GM15510 (cell line): ENCODE results near the gene HK1.

ENCODE experiments used
- POLR2A ChIP-seq: IDR thresholded peaks from 3 replicates; pipeline ENCODE4 v1.6.1; 2011; ENCODE audit warnings: borderline replicate concordance; ENCODE audit not compliant: insufficient read length; ENCODE audit errors: extremely low read depth

Gene HK1

DNA sequence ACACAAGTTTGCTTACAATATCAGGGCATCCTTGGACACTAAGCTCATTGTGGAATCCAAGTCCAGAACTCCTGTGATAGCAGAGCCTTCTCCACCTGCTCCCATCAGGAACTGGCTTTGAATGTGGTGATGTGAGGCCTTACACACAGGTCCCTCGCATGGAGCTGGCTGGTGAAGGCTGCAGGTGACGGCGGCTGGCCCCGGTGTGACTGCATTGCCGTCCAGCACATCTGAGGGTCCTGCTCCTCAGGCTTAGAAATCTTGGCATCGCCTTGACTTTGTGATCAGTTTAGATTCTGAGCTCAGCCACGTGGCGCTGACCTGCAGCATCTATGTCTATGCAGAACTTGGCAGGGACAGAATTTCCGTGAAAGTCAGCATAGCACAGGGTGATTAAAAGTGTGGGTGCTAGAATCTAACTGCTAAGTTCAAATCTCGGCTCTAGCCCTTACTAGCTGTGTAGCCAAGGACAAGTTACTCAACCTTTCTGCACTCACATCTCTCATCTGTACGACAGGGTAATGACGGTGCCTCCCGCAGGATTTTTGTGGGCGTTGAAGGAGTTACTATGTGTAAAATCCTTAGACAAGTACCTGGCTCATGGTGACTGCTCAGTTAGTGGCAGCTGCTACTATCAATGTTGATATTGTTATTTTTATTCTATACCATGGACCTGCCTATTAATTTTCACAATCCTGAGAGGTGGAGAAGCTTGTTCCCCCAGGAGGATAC, 31.5 kb upstream of the HK1 start:
- TF ChIP-seq POLR2A: no peak

DNA sequence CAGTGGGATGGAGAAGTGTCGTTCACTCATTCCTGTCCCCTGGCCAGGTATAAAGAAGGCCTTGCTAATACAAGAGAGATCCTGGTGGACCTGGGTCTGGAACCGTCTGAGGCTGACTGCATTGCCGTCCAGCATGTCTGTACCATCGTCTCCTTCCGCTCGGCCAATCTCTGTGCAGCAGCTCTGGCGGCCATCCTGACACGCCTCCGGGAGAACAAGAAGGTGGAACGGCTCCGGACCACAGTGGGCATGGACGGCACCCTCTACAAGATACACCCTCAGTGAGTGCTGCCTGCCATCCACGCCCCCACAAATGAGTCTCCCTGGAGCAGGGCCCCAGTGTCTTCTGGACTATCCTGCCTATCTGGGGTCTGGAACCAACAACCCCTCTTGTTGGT, 31.0 kb upstream of the HK1 start:
- TF ChIP-seq POLR2A: no peak

DNA sequence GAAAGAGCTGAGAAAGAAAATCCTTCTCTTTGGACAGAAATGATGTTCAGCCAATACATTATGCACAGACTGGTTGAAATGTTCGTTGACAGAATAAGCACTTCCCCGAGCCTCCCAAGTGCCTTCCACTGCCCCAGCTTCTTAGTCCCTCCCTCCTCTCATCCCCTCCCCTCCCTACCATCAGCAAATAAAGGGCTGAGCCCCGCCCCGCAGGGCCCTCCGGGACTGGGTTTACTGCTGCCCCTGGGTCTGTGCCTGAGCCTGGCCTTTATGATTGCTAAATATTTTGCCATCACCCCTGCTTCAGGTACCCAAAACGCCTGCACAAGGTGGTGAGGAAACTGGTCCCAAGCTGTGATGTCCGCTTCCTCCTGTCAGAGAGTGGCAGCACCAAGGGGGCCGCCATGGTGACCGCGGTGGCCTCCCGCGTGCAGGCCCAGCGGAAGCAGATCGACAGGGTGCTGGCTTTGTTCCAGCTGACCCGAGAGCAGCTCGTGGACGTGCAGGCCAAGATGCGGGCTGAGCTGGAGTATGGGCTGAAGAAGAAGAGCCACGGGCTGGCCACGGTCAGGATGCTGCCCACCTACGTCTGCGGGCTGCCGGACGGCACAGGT, 30.1 kb upstream of the HK1 start:
- no peak for TF ChIP-seq POLR2A

DNA sequence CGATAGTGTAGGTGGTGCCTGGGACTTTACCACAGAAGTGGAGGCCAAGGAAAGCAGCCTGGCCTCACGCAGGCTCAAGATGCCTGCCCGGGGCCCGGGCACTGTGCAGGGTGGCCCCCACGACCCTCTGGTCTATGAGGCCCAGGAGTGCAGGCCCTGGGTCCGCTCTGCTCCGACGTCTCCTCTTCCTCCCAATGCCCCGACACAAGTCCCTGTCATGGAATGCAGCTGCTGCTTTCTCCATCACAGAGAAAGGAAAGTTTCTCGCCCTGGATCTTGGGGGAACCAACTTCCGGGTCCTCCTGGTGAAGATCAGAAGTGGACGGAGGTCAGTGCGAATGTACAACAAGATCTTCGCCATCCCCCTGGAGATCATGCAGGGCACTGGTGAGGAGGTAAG, 28.3 kb upstream of the HK1 start:
- TF ChIP-seq POLR2A: no peak

DNA sequence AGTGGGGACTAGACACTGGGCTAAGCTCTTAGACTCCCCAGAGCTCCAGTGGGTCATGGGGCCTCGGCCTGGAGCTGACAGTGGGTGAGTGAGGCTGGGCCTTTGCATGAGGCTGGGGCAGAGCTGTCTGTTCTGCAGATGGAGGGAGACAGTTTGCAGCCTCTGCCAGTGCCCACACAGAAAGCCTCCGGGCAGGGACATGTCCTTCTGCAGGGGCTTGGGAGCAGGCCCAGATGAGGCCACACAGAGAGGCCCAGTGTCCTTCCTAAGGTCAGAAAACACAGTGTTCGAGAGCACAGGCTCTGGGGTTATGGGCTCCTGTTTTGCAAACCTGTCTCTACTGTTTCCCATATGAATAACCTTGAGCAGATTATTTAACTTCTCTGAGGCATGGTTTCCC, 25.1 kb upstream of the HK1 start:
- TF ChIP-seq POLR2A: no peak

DNA sequence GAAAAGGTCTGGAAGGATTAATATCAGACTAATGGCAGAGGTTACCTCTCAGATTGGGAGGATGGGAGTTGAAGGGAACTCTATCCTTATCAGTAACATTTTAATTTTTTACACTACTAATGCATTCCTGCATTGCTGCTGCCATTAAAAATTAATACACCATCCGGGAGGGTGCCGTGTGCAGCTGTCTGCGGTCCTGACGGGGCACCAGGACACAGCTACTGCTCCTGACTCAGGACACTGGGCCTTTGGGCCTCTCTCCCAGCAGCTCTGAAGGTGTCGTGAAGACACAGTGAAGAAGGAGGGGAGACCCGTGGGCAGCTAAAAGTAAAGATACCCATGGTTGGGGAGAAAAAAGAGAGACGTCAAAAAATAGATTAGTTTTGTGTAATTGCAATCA, 23.4 kb upstream of the HK1 start:
- no peak for TF ChIP-seq POLR2A

DNA sequence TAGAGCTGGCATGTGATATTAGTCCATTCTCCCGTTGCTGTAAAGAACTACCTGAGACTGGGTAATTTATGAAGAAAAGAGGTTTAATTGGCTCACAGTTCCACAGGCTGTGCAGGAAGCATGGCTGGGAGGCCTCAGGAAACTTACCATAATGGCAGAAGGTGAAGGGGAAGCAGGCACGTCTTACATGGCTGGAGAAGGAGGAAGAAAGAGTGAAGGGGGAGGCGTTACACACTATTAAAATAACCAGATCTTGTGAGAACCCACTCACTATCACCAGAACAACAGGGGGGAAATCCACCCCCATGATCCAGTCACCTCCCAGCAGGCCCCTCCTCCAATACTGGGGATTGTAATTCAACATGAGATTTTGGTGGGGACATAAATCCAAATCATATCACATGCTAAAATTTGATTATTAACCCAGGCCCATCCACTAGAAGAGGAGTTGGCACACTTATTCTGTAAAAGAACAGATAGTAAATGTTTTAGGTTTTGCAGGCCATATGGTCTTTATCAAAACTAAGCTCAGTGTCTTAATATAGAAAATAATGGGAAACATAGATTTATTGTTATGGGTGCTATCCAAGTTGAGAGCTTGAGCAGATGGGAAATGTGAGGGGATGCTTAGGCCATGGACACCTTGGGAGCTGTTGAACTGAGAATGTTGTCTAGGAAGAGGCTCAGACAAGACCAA, 18.6 kb upstream of the HK1 start:
- TF ChIP-seq POLR2A: no peak

DNA sequence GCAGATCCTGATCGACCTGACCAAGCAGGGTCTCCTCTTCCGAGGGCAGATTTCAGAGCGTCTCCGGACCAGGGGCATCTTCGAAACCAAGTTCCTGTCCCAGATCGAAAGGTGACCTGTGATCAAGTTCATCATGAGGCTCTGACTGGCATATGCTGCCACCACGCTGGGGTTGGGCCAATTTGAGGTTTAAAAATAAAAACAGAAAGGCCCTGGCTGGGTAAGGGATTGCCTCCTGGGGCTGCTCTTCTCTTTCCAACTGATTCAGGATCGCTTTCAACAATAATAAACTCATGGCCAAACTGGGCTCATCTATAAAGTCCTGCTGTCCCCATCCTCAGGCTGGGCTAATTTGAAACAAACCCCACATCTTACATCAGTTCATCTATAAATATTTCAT, 17.1 kb upstream of the HK1 start:
- TF ChIP-seq POLR2A: no peak

DNA sequence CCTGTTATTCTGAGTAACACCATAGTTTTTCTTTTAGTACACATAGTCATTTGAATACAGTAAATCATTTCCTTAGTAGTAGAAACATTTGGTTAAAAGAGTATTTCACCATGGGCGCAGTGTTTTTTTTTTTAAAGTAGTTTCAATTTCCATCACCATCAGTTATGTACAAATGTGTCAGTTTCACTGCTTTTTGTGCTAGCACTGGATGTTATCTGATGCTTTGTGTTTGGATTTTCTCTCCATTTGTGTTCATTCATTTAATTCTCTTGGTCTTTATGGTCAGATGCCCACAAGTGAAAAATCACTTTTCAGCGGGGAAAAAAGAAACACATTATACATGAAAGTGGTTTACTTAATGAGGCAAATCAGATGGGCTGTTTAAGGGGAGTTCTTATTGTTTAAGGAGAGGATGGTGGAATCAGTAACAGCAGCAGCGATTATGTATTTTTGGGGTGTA, 16.0 kb upstream of the HK1 start:
- no peak for TF ChIP-seq POLR2A

DNA sequence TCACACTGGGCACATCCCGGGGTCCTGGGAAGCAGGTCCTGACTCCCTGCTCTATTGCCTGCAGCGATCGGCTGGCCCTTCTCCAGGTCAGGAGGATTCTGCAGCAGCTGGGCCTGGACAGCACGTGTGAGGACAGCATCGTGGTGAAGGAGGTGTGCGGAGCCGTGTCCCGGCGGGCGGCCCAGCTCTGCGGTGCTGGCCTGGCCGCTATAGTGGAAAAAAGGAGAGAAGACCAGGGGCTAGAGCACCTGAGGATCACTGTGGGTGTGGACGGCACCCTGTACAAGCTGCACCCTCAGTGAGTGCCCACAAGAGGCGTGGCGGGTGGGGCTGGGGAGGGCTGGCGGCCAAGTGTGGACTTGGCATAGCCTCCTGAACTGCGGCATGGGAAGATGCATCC, 12.8 kb upstream of the HK1 start:
- TF ChIP-seq POLR2A: no peak

DNA sequence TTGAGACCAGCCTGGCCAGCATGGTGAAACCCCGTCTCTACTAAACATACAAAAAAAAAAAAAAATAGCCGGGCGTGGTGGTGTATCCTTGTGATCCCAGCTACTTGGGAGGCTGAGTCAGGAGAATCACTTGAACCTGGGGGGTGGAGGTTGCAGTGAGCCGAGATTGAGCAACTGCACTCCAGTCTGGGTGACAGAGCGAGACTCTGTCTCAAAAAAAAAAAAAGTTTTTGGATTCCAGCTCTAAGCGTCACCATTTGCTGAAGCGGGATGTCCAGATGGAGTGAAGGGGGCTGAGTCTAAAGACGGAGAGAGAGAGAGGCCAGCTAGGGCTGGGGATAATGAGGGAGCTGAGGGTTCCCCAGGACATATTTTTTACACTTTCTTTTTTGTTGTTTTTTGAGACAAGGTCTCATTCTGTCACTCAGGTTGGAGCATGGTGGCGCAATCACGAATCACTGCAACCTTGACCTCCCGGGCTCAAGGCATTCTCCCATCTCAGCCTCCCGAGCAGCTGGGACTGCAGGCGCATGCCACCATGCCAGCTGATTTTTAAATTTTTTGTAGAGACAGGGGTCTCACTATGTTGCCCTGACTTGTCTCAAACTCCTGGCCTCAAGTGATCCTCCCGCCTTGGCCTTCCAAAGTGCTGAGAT, 9.4 kb upstream of the HK1 start:
- no peak for TF ChIP-seq POLR2A

DNA sequence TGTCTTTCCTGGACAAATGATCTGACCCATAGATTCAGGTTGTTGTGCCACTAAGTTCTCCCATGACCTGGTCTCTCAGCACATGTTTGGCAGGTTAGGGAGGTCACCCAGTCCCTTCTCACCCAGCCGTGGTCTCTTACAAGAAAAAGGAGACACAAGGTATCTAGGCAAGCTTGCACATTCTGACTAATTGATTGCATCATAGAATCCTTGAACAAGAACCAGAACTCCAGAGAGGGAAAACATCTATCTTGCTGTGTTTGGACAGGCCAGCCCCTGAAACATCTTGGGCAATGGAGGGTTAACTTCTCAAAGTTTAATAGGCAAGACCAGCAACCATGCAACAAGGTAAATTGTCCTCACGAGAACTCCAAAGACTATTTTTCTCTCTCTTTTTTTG, 8.5 kb upstream of the HK1 start:
- TF ChIP-seq POLR2A: no peak

DNA sequence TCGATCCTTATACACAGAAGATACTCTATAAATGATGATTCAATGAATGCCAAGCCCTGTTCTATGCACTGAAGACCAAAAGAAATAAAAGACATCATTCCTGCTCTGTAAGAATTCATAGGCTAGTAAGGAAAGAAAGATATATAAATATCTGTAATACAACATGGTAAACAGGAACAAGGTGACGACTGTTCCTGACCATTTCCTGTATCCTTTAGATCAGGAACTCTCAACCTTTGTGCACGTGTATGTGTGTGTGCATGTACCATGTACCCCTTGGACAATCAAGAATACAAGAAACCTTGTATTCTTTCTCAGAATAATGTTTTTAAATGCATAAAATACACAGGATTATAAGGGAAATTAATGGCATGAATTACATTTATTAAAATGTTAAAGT, 7.3 kb upstream of the HK1 start:
- TF ChIP-seq POLR2A: no peak

DNA sequence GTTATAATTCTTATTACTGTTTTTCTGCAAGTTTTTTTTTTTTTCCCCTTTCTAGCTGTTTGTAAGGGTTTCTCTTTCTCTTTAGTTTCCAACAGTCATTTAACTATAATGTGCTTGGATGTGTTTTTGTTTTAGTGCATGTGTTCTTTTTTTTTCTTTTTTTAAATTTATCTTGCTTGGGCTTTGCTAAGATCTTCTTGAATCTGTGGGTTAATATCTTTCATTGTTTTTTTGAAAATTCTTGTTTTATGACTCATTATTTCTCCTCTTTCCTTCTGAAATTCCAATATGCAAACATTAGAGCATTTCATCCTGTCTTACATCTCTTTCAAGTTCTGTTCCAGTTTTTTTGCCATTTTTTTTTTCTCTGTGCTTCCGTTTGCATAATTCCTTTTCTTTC, 5.7 kb upstream of the HK1 start:
- TF ChIP-seq POLR2A: no peak

DNA sequence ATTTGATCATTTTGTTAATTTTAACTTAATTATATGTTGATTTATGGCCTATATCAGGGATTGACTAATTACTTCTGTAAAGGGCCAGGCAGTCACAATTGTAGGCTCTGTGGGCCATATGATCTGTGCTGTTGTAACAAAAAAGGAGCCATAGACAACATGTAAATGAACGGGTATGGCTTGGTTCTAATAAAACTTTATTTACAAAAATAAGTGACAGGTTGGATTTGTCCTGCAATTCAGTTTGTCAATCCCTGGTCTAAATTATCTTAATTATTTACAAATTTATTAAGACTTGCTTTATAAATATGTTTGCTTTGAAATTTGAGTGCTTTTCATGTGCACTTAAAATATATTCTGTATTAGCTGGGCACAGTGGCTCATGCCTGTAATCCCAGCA, 2.9 kb upstream of the HK1 start:
- TF ChIP-seq POLR2A: no peak

DNA sequence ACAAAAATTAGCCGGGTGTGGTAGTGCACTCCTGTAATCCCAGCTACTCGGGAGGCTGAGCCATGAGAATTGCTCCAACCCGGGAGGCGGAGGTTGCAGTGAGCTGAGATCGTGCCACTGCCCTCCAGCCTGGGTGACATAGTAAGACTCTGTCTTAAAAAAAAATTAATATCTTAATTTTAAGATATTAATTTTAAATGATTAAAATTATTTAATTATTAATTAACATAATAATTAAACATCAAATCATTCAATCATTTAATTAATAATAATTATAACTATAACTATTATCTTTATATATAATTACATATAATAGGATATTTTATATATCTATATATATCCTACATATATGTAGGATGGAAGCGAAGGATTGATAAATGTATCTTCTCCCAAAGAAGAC, 1.8 kb upstream of the HK1 start:
- TF ChIP-seq POLR2A: no peak

DNA sequence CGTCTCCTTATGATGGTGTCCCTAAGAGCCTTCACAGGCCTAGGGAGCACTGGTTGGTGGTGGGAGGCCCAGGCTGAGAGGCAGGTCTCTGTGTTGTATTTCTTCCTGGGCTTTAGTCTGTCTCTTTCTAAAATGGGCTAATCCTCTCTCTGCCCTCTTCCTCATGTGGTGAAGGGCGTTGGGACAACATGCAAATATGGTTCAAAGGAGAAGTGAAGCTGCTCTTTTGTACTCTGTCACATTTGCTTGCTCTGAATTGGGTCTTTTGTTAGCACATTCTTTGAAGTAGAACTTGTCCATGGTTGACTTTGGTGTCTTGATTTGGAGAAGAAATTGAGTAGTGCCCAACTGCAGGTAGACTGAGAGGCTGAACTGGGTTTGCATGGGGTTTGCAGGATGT, 814 bp downstream of the HK1 start:
- no peak for TF ChIP-seq POLR2A
